ENCODE measurements around the gene PALM. TPM values are rescaled to one million over a fixed set of nuclear protein-coding genes. Genes with fewer than 3 reads are reported as not detected.

The PALM gene
- total RNA-seq, 3 donors from 2014 or later = 0.26 to 0.61 (median 0.27) TPM

DNA sequence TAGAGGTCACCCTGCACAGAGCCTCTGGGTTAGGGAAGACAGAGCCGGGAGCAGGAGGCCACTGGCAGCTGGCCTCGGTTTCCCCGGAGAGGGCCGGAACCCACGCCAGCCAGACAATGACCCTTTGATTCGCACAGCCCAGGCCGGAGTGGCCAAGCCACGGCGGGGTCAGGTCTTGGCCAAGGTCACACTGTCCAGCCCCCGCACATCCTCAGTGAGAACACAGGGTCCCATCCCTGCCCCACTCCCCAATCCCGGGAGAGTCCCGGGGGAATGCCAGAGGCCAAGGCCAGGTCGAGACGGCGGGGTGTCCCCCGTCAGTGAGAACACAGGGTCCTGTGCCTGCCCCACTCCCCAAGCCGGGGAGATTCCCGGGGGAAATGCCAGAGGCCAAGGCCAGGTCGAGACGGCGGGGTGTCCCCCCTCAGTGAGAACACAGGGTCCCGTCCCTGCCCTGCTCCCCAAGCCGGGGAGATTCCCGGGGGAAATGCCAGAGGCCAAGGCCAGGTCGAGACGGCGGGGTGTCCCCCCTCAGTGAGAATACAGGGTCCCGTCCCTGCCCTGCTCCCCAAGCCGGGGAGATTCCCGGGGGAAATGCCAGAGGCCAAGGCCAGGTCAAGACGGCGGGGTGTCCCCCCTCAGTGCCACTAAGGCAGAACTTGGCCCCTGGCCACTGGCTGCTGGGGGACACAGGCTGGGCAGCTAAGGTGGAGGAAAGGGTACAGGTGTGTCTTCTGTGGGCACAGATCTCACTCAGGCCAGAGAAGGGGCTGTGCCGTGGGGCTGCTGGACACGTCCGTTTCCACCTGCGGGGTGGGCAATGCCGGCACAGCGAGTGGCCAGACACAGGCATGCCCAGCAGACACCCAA, 34.2 kb upstream of the PALM start:
- DNase-seq (no peak), ATAC-seq (no peak)
- Mint-ChIP-seq H3K9me3 (no peaks in the 10 kb centered on the region), H3K27me3 (ENCODE audit: low read depth) (peaks cover 24% of the 10 kb centered on the region), H3K4me1 (ENCODE audit: low read depth) (peaks cover 6% of the 10 kb centered on the region), H3K36me3 (ENCODE audit: insufficient read depth) (no peaks in the 10 kb centered on the region), H3K4me3 (no peak overlapping the region)

DNA sequence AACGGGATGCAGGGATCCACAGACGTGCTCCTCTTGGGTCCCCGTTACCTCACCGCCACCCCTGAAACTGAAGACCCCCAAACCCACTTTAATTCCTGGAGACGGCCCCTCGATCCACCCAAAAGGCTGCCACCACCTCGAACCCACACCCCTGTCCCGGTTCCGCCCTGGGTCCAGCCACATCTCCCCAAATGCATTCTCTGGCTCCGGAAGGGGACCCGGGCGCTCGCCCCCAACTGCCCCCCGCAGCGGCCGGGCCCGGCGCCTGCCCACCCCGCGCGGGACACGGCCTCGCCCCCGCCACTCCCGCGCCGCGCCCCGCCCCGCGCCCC, 32.8 kb upstream of the PALM start:
- Mint-ChIP-seq H3K36me3 (ENCODE audit: insufficient read depth) (no peaks in the 10 kb centered on the region), H3K4me1 (ENCODE audit: low read depth) (peaks cover 6% of the 10 kb centered on the region), H3K4me3 (no peak overlapping the region), H3K27me3 (ENCODE audit: low read depth) (peaks cover 24% of the 10 kb centered on the region), H3K9me3 (no peaks in the 10 kb centered on the region)
- DNase-seq (no peak), ATAC-seq (no peak)

DNA sequence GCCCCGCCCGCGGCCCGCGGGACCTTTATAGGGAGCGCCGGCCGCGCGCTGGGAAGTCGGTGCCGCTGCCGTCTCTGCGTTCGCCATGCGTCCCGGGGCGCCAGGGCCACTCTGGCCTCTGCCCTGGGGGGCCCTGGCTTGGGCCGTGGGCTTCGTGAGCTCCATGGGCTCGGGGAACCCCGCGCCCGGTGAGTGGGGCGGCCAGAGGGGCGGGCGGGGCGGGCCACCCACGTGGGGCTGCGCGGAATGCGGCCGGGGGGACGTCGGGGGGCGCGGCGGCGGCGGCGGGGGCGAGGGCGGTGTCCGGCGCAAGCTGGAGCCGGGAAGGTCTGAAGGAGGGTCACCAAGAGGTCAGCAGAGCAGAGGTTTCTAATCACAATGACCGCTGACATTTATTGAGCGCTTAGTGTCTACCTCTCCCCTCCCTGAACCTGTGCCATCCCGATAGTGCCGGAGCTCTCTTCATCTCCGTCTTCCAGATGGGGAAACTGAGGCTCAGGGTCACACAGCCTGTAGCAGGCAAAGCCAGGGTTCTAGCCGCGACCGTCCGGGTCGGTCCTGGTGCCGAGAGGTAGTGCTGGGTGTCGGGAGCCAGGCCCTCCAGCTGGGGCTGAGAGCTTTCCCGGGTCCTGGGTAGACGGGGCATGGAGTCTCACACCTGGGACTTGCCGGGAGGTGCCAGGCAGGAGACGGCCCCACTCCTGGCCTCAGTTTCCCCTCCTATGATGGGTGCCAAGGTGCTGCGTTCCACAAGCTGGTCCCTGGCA, 32.2 kb upstream of the PALM start, which contains the start of gene FSTL3:
Gene FSTL3 (plus strand): TSS at position 54 of the 767 bp plus-strand sequence. CDS start 32 bp downstream, at position 86.
- H3K9me3 Mint-ChIP-seq = no peaks in the 10 kb centered on the region

GRCh38 chr19:677201-677600, 31.5 kb upstream of the PALM start:
- H3K36me3 Mint-ChIP-seq (ENCODE audit: insufficient read depth) = no peaks in the 10 kb centered on the region
- ATAC-seq (no peak), DNase-seq (no peak)
- peaks cover 6% of the 10 kb centered on the region for H3K4me1 Mint-ChIP-seq (ENCODE audit: low read depth)
- H3K27me3 Mint-ChIP-seq (ENCODE audit: low read depth) = peaks cover 24% of the 10 kb centered on the region
- no peaks in the 10 kb centered on the region for H3K9me3 Mint-ChIP-seq
- no peak overlapping the region for H3K4me3 Mint-ChIP-seq

More for the DNA sequence above, 32.2 kb upstream of the PALM start, which contains the start of gene FSTL3:
- Mint-ChIP-seq H3K36me3 (ENCODE audit: insufficient read depth) (no peaks in the 10 kb centered on the region), H3K27me3 (ENCODE audit: low read depth) (peaks cover 24% of the 10 kb centered on the region), H3K4me1 (ENCODE audit: low read depth) (peaks cover 6% of the 10 kb centered on the region), H3K4me3 (no peak within 1 kb of the TSS)
- ATAC-seq (no peak), DNase-seq (no peak)

DNA sequence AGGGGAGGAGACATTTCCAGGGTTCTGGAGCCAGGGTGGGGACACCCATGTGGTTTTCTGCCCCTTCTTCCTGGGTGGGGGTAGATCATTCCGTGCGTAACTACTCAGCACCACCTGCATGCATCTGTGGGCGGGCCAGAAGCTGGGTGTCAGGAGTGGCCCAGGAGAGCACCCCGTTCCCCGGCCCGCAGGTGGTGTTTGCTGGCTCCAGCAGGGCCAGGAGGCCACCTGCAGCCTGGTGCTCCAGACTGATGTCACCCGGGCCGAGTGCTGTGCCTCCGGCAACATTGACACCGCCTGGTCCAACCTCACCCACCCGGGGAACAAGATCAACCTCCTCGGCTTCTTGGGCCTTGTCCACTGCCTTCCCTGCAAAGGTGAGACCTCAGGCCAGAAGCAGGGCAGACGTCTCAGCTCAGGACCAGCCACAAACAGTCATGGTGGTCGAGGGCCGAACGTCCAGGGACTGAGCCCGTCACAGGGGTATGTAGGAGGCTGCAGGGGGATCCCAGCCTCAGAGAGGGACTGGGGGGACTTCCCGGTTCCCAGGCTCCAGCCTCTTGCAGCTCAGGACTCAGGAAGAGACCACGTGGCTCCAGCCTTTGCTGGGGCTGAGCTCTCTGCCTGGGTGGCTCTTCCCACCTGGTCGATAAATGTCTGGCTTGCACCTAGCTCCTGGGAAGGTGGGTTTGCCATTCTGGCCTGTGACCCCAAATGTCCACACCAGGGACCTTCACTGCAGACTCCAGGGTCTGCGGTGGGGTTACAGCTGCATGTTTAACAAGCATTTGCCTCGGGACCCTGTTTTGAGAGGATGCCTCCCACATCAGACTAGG, 30.9 kb upstream of the PALM start:
- no peaks in the 10 kb centered on the region for H3K36me3 Mint-ChIP-seq (ENCODE audit: insufficient read depth)
- DNase-seq (no peak), ATAC-seq (no peak)
- H3K9me3 Mint-ChIP-seq = no peaks in the 10 kb centered on the region
- peaks cover 6% of the 10 kb centered on the region for H3K4me1 Mint-ChIP-seq (ENCODE audit: low read depth)
- peaks cover 24% of the 10 kb centered on the region for H3K27me3 Mint-ChIP-seq (ENCODE audit: low read depth)
- H3K4me3 Mint-ChIP-seq = no peak overlapping the region

GRCh38 chr19:678791-679388, 29.8 kb upstream of the PALM start:
- Mint-ChIP-seq H3K36me3 (ENCODE audit: insufficient read depth) (no peaks in the 10 kb centered on the region), H3K4me1 (ENCODE audit: low read depth) (peaks cover 6% of the 10 kb centered on the region), H3K4me3 (peak overlapping the region; percentile 72), H3K9me3 (no peaks in the 10 kb centered on the region), H3K27me3 (ENCODE audit: low read depth) (peaks cover 20% of the 10 kb centered on the region)
- ATAC-seq (no peak), DNase-seq (no peak)

- peak overlapping the region; percentile 72 for H3K4me3 Mint-ChIP-seq
- H3K4me1 Mint-ChIP-seq (ENCODE audit: low read depth) = peaks cover 6% of the 10 kb centered on the region
- H3K9me3 Mint-ChIP-seq = no peaks in the 10 kb centered on the region
- ATAC-seq = peak; percentile 5 to 11
- no peak for DNase-seq
- peaks cover 16% of the 10 kb centered on the region for H3K27me3 Mint-ChIP-seq (ENCODE audit: low read depth)
- H3K36me3 Mint-ChIP-seq (ENCODE audit: insufficient read depth) = no peaks in the 10 kb centered on the region
Observed at GRCh38 chr19:679418-680286, 29.1 kb upstream of the PALM start.

GRCh38 chr19:680287-681028, 28.3 kb upstream of the PALM start:
- ATAC-seq (peak; percentile 83 to 85), DNase-seq (peak; percentile 100)

GRCh38 chr19:681029-682019, 27.4 kb upstream of the PALM start:
- Mint-ChIP-seq H3K4me1 (ENCODE audit: low read depth) (peaks cover 4% of the 10 kb centered on the region), H3K27me3 (ENCODE audit: low read depth) (peaks cover 6% of the 10 kb centered on the region), H3K9me3 (no peaks in the 10 kb centered on the region), H3K4me3 (peak overlapping the region; percentile 84), H3K36me3 (ENCODE audit: insufficient read depth) (no peaks in the 10 kb centered on the region)
- no peak for ATAC-seq
- no peak for DNase-seq

More at GRCh38 chr19:680287-681028, 28.3 kb upstream of the PALM start:
- peaks cover 4% of the 10 kb centered on the region for H3K4me1 Mint-ChIP-seq (ENCODE audit: low read depth)
- H3K27me3 Mint-ChIP-seq (ENCODE audit: low read depth) = peaks cover 11% of the 10 kb centered on the region
- no peaks in the 10 kb centered on the region for H3K9me3 Mint-ChIP-seq
- peak overlapping the region; percentile 84 for H3K4me3 Mint-ChIP-seq
- no peaks in the 10 kb centered on the region for H3K36me3 Mint-ChIP-seq (ENCODE audit: insufficient read depth)

DNA sequence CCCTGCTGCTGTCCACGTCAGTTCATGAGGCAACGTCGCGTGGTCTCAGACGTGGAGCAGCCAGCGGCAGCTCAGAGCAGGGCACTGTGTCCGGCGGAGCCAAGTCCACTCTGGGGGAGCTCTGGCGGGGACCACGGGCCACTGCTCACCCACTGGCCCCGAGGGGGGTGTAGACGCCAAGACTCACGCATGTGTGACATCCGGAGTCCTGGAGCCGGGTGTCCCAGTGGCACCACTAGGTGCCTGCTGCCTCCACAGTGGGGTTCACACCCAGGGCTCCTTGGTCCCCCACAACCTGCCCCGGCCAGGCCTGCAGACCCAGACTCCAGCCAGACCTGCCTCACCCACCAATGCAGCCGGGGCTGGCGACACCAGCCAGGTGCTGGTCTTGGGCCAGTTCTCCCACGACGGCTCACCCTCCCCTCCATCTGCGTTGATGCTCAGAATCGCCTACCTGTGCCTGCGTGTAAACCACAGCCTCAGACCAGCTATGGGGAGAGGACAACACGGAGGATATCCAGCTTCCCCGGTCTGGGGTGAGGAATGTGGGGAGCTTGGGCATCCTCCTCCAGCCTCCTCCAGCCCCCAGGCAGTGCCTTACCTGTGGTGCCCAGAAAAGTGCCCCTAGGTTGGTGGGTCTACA, 25.9 kb upstream of the PALM start:
- no peak overlapping the region for H3K4me3 Mint-ChIP-seq
- peaks cover 2% of the 10 kb centered on the region for H3K27me3 Mint-ChIP-seq (ENCODE audit: low read depth)
- DNase-seq = no peak
- H3K36me3 Mint-ChIP-seq (ENCODE audit: insufficient read depth) = no peaks in the 10 kb centered on the region
- no peak for ATAC-seq
- no peaks in the 10 kb centered on the region for H3K9me3 Mint-ChIP-seq
- peaks cover 4% of the 10 kb centered on the region for H3K4me1 Mint-ChIP-seq (ENCODE audit: low read depth)

DNA sequence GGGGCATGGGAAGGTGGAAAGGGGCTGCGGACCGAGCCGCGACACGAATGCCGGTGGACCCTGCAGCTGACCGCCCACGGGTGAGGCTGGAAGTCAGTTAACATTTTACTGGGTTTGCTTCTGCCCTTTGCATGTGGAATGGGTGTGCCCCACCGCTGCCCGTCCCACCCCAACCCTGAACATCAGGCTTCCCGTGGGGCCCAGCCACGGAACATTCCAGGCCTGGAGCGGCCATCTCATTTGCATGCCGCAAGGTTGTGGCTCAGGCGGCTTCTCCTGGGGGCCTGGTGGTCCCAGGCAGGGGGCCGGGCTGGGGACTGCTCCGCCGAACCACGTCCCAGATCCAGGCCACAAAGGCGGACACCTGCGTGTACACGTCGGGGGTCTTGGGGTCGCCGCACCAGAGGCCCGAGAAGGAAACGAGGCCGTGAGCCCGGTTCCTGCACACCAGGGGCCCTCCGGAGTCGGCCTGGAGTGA, 23.2 kb upstream of the PALM start:
- DNase-seq = no peak
- ATAC-seq = no peak
- H3K4me3 Mint-ChIP-seq = no peak overlapping the region

More for the DNA sequence above, 23.2 kb upstream of the PALM start:
- Mint-ChIP-seq H3K27me3 (ENCODE audit: low read depth) (no peaks in the 10 kb centered on the region), H3K9me3 (no peaks in the 10 kb centered on the region), H3K36me3 (ENCODE audit: insufficient read depth) (no peaks in the 10 kb centered on the region), H3K4me1 (ENCODE audit: low read depth) (no peaks in the 10 kb centered on the region)
